WI38 (cell line): Measurements from ENCODE around the gene NDUFAF4.

Source experiments
- H3K4me3 ChIP-seq: 2 replicates; pipeline ENCODE4 v1.5.1; 2011; ENCODE audit warnings: low read depth, mild to moderate bottlenecking, control low read depth, low read length
- TF ChIP-seq, protein P1 (sequence below): IDR thresholded peaks from 2 replicates; pipeline ENCODE4 v1.5.1; 2012; ENCODE audit warnings: low read depth, mild to moderate bottlenecking, control low read depth, low read length

The NDUFAF4 gene

DNA sequence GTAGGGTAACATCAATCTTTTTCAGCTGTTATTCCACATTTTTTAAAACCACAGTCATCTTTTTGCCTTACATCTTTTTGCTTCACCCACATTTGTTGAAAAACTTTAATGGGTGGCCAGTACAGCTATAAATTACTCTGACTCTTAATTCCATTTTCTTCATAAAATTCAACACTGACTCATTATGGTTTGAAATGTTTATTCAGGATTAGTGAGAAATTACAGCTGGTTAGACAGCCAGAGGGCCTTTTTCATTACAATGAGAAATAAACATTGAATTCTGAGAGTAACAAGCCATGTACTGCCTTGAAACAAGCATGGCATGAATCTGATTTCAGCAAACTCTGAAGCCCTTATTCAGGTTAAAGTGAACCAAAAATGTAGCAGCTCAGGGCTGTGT lies 19.5 kb downstream of the NDUFAF4 start:
- TF ChIP-seq, protein P1, sequence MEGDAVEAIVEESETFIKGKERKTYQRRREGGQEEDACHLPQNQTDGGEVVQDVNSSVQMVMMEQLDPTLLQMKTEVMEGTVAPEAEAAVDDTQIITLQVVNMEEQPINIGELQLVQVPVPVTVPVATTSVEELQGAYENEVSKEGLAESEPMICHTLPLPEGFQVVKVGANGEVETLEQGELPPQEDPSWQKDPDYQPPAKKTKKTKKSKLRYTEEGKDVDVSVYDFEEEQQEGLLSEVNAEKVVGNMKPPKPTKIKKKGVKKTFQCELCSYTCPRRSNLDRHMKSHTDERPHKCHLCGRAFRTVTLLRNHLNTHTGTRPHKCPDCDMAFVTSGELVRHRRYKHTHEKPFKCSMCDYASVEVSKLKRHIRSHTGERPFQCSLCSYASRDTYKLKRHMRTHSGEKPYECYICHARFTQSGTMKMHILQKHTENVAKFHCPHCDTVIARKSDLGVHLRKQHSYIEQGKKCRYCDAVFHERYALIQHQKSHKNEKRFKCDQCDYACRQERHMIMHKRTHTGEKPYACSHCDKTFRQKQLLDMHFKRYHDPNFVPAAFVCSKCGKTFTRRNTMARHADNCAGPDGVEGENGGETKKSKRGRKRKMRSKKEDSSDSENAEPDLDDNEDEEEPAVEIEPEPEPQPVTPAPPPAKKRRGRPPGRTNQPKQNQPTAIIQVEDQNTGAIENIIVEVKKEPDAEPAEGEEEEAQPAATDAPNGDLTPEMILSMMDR = no peak
- no peak overlapping the region for H3K4me3 ChIP-seq

DNA sequence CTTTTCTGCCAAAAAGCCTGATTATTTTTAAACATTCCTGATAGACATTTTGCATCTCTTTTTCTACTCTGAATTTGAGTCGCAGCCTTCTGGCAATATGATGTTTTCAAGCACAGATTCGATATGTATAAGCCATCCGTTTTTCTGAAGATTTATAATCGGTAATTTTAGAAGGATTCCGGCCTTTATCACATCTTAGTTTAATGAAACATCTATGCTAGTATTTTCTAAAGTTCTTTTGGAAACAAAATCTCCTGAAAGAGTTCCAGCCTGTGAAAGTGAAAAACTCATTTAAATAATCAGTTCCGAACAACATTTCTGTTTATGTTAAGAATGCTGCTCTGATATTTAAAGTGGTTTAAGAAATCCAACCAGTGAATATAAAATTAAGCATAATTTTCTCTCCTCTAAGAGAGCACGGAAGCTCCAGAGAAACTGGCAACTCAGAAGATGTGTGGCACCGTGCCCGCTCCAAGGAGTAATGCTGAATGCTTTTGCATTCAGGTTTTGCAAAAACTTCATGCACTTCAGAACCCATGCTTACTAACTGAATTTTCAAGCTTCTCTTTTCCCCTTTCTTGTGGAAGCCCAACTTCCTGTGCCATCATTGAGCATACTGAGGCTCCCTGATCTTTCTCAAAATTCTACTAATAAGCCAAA lies 20.7 kb downstream of the NDUFAF4 start:
- TF ChIP-seq, protein P1 = no peak
- no peak overlapping the region for H3K4me3 ChIP-seq

DNA sequence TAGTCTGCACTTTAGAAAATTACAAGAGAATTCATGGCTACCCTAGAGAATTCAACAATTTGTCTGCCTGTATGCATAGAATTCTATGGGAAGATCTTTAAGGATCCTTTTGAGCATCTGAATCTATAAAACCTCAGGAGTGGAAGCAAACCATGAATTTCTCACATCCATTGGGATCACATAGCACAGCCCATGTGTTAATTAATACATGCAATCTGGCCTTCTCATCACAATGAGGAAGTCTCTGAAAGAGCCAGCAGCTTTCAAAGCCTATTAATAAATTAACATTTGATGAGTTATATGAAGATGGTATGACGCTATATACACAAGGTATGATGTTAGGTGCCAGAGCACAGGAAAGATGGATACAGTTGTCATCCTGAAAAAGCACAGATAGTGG lies 24.7 kb downstream of the NDUFAF4 start:
- TF ChIP-seq, protein P1 = no peak
- no peak overlapping the region for H3K4me3 ChIP-seq

DNA sequence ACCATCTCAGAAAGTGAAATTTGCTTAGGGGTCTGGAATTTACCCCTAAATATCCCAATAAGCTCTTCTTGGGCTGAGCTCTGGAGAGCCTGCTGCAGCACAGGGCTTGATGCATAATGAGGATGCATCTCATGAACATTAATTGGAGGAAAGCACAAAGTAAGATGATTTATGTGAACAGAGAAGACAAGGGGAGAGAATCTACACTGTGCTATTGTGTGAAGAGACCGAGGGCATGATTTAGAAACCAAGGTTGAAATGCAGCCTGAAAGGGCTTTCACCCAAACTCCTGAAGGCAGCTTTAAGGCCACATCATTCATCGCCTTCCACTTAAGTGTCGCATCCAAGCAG lies 32.7 kb downstream of the NDUFAF4 start:
- TF ChIP-seq, protein P1 = no peak

DNA sequence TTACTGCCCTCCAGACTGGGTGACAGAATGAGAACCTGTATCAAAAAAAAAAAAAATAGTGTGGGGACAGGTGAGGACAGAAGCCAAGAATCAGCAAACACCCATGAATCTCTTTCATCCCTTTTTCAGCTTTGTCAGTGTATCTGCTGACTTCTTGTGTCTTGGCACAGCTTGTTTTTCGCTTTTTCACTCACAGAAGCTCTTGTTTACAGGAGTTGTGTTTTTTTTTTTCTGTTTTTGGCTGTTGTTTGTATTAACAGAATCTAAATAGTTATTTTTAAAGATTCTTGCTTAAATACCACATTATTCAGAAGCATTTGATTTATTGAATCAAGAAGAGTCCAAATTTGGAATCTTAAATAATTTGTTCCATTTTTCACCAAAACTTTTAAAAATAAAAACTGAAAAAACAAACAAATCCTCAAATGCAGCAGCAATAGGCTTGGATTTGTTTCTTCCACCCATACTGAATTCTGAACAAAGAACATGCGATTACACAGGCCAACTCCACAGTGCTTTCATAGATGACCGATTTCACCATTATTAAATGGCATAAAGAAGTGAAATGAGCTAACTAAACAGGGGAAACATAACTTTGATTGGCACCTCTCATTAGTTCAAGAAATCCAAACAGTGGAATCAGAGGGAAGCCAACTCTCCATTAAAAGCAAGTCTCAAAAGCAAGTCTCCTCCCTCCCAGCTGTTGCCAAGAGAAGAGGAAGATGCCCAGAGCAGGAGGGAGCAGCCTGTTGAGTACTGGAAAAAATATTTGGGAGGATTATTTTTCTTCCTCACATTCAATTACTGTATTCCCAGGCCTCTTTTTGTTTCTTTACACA lies 33.3 kb downstream of the NDUFAF4 start:
- H3K4me3 ChIP-seq = no peak overlapping the region
- TF ChIP-seq, protein P1 = no peak

More for the DNA sequence above, 32.7 kb downstream of the NDUFAF4 start:
- no peak overlapping the region for H3K4me3 ChIP-seq

DNA sequence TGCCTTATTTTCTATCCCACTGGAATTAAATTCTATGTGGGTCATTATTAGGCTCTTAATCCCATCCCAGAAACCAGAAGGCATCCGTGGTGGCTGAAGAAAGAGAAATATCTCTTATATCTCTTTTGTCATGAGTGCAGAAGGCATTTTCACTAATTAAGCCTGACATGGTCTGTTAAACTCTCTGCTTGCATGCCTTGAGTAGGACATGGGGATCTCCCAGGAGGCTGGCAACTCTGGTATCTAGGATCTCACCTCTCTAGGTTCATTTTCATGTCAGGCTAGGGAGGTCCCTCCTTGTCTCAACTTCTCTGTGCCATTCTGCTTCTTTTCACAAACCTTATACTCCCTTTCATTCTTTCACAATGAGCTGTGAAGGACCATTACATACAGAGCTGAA lies 35.1 kb downstream of the NDUFAF4 start:
- H3K4me3 ChIP-seq = no peak overlapping the region
- TF ChIP-seq, protein P1 = no peak

DNA sequence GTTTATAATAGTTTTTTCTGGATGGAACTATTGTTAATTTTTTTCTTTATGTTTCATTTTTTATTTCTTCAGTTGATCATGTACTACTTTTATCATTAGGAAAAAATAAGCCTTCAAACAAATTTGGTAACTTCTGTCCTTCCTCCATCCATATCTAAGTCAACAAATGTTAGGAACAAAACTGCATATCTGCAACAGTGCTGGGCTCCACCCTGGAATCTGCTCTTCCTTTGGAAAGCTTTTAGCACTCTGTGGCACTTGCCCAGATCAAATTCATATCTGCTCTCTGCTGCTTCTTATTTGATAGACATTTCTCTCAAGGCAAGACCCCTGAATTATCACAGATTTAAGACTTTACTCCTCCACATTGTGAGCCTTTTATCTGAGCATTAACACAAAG lies 36.1 kb downstream of the NDUFAF4 start:
- no peak overlapping the region for H3K4me3 ChIP-seq
- TF ChIP-seq, protein P1 = no peak
